OCI-LY1 (cell line): ENCODE results near the gene GRIN2A.

Experiments used
- H2AFZ ChIP-seq: fragments of 200-600 bp; sonication (generic), shearing (Covaris generic); 2 replicates; pipeline ENCODE4 v1.6.0; 2014; ENCODE audit warnings: antibody characterized with exemption, mild to moderate bottlenecking, low read length
- H3F3A ChIP-seq: fragments of 200-600 bp; sonication (generic), shearing (Covaris generic); 2 replicates; pipeline ENCODE4 v1.6.0; 2014; ENCODE audit warnings: mild to moderate bottlenecking, antibody characterized with exemption, low read length, moderate library complexity; ENCODE audit not compliant: insufficient read depth
- H3K27ac ChIP-seq: fragments of 200-600 bp; sonication (generic); 2 replicates; pipeline ENCODE4 v1.5.1; 2014; ENCODE audit warnings: low read length, mixed run types, mild to moderate bottlenecking, low read depth; ENCODE audit not compliant: poor library complexity, severe bottlenecking
- H3K27me3 ChIP-seq: fragments of 200-600 bp; sonication (generic); 2 replicates; pipeline ENCODE4 v1.6.0; 2014; ENCODE audit warnings: antibody characterized with exemption, mild to moderate bottlenecking, low read length, moderate library complexity; ENCODE audit not compliant: insufficient read depth
- H3K36me3 ChIP-seq: fragments of 200-600 bp; sonication (generic); 2 replicates; pipeline ENCODE4 v1.6.1; 2014; ENCODE audit warnings: mild to moderate bottlenecking, antibody characterized with exemption, low read length, moderate library complexity, mixed read lengths; ENCODE audit not compliant: insufficient read depth
- H3K4me1 ChIP-seq: fragments of 200-600 bp; sonication (generic); 2 replicates; pipeline ENCODE4 v1.5.1; 2014; ENCODE audit warnings: mild to moderate bottlenecking, low read length, moderate library complexity; ENCODE audit not compliant: insufficient read depth, severe bottlenecking
- H3K4me2 ChIP-seq: fragments of 200-600 bp; sonication (generic), shearing (Covaris generic); 2 replicates; pipeline ENCODE4 v1.6.1; 2014; ENCODE audit warnings: low read length
- H3K4me3 ChIP-seq: fragments of 200-600 bp; sonication (generic); 2 replicates; pipeline ENCODE4 v1.5.1; 2014; ENCODE audit warnings: low read length, low read depth, mild to moderate bottlenecking, mixed read lengths; ENCODE audit not compliant: poor library complexity, severe bottlenecking
- H3K79me2 ChIP-seq: fragments of 200-600 bp; shearing (Covaris generic); 2 replicates; pipeline ENCODE4 v1.6.1; 2016; ENCODE audit warnings: mixed run types, low read length, mixed read lengths; ENCODE audit not compliant: insufficient read depth
- H3K9ac ChIP-seq: fragments of 200-600 bp; sonication (generic), shearing (Covaris generic); 2 replicates; pipeline ENCODE4 v1.6.1; 2014; ENCODE audit warnings: mild to moderate bottlenecking, low read length, mixed read lengths
- H3K9me2 ChIP-seq: fragments of 200-600 bp; sonication (generic), shearing (Covaris generic); 2 replicates; pipeline ENCODE4 v1.6.1; 2014; ENCODE audit warnings: low read depth, mild to moderate bottlenecking, low read length, mixed read lengths
- H3K9me3 ChIP-seq: fragments of 200-600 bp; shearing (Covaris generic); 2 replicates; pipeline ENCODE4 v1.6.1; 2014; ENCODE audit warnings: low read length, mixed read lengths
- H4K20me1 ChIP-seq: fragments of 200-600 bp; sonication (generic), shearing (Covaris generic); 2 replicates; pipeline ENCODE4 v1.6.0; 2016; ENCODE audit warnings: mild to moderate bottlenecking, low read length; ENCODE audit not compliant: insufficient read depth
- CTCF ChIP-seq: fragments of 200-600 bp; sonication (generic), shearing (Covaris generic); IDR thresholded peaks from 2 replicates; pipeline ENCODE4 v1.5.1; 2017; ENCODE audit warnings: mild to moderate bottlenecking, antibody characterized with exemption, low read length, moderate library complexity, mixed read lengths
- EZH2 ChIP-seq: fragments of 200-600 bp; sonication (generic), shearing (Covaris generic); IDR thresholded peaks from 2 replicates; pipeline ENCODE4 v1.8.0; 2017; ENCODE audit warnings: borderline replicate concordance, mixed run types, mild to moderate bottlenecking, antibody characterized with exemption, low read length, moderate library complexity, mixed read lengths

The GRIN2A gene

GRCh38 chr16:9906218-9906617 lies 276.0 kb downstream of the GRIN2A start:
- Histone ChIP-seq H3K36me3 (no peaks in the 10 kb centered on the region), H3F3A (no peaks in the 10 kb centered on the region), H3K9me2 (no peaks in the 10 kb centered on the region), H2AFZ (no peak overlapping the region), H3K27me3 (no peaks in the 10 kb centered on the region), H3K9me3 (no peaks in the 10 kb centered on the region), H3K79me2 (no peaks in the 10 kb centered on the region), H3K27ac (no peak overlapping the region), H3K9ac (no peak overlapping the region), H3K4me2 (no peak overlapping the region), H3K4me3 (no peak overlapping the region), H3K4me1 (no peaks in the 10 kb centered on the region), H4K20me1 (no peaks in the 10 kb centered on the region)
- no peak for TF ChIP-seq CTCF
- TF ChIP-seq EZH2, result no peak

- TF ChIP-seq EZH2 (no peak), CTCF (no peak)
Observed at GRCh38 chr16:9904526-9904925, 277.7 kb downstream of the GRIN2A start.

GRCh38 chr16:9900576-9900975 lies 281.7 kb downstream of the GRIN2A start:
- Histone ChIP-seq H2AFZ (no peak overlapping the region), H3K79me2 (no peaks in the 10 kb centered on the region), H3K4me2 (no peak overlapping the region), H4K20me1 (no peaks in the 10 kb centered on the region), H3K9me2 (no peaks in the 10 kb centered on the region), H3K27ac (no peak overlapping the region), H3K9ac (no peak overlapping the region), H3F3A (no peaks in the 10 kb centered on the region), H3K27me3 (no peaks in the 10 kb centered on the region), H3K9me3 (no peaks in the 10 kb centered on the region), H3K4me3 (no peak overlapping the region), H3K4me1 (no peaks in the 10 kb centered on the region), H3K36me3 (no peaks in the 10 kb centered on the region)
- TF ChIP-seq EZH2 (no peak), CTCF (no peak)

More at GRCh38 chr16:9904526-9904925, 277.7 kb downstream of the GRIN2A start:
- Histone ChIP-seq H3K4me3 (no peak overlapping the region), H3K4me1 (no peaks in the 10 kb centered on the region), H4K20me1 (no peaks in the 10 kb centered on the region), H3F3A (no peaks in the 10 kb centered on the region), H3K27me3 (no peaks in the 10 kb centered on the region), H3K9me3 (no peaks in the 10 kb centered on the region), H3K36me3 (no peaks in the 10 kb centered on the region), H3K27ac (no peak overlapping the region), H3K79me2 (no peaks in the 10 kb centered on the region), H3K4me2 (no peak overlapping the region), H3K9me2 (no peaks in the 10 kb centered on the region), H2AFZ (no peak overlapping the region), H3K9ac (no peak overlapping the region)
